A549 (cell line): ENCODE data around the gene VPS52. TPM values are rescaled to one million over a fixed set of nuclear protein-coding genes. Genes with fewer than 3 reads are reported as not detected.
A peak's percentile ranks its signal among the peaks of the same experiment; 100 is the strongest.

Experiments used
- ATAC-seq, 2 experiments: fragments of 200-7000 bp in 1 of 2; fragments of >200 bp in 1 of 2; cut with Nextera tagmentation in 1 of 2; cut with Tn5 transposase in 1 of 2; 3 replicates each; pipeline versions ENCODE4 v1.8.0 to v1.9.1; 2018 to 2020; ENCODE audit warnings: mild to moderate bottlenecking in 1 of 2, moderate library complexity in 1 of 2
- CTCF ChIA-PET: fragments of 300-600 bp; sonication (Branson Sonifier 250); formaldehyde crosslinking; extraction: SDS; loops from one replicate; lab custom pipeline; 2021; ENCODE audit warnings: antibody characterized with exemption, inconsistent platforms; lab: Yijun Ruan, JAX
- POLR2A ChIA-PET: fragments of 350-600 bp; formaldehyde crosslinking; extraction: SDS; loops from one replicate; lab custom pipeline; 2021; ENCODE audit warnings: antibody characterized with exemption, inconsistent platforms; lab: Yijun Ruan, JAX
- DNase-seq, 2 experiments: peaks; one replicate each; pipeline versions ENCODE4 v3.0.0 to v3.0.0-alpha.2; 2011 to 2016; ENCODE audit warnings: low read depth in 1 of 2, low spot score in 1 of 2
- FAIRE-seq: peaks from 2 replicates; lab custom pipeline; 2011; peaks lifted over from hg19 to GRCh38; lab: Jason Lieb, UNC
- H3K27ac ChIP-seq, 2 experiments: fragments of >200 bp; sonication (Bioruptor Twin); formaldehyde crosslinking; 3 replicates each; pipeline ENCODE4 v1.5.1; 2016 to 2017
- H3K4me1 ChIP-seq: fragments of >200 bp; sonication (Bioruptor Twin); formaldehyde crosslinking; 3 replicates; pipeline ENCODE4 v1.6.1; 2016
- H3K4me2 ChIP-seq: fragments of >200 bp; sonication (Bioruptor Twin); formaldehyde crosslinking; 3 replicates; pipeline ENCODE4 v1.6.1; 2016
- H3K4me3 ChIP-seq: fragments of >200 bp; sonication (Bioruptor Twin); formaldehyde crosslinking; 3 replicates; pipeline ENCODE4 v1.5.1; 2016
- H3K9me3 ChIP-seq: fragments of >200 bp; sonication (Bioruptor Twin); formaldehyde crosslinking; 3 replicates; pipeline ENCODE4 v1.6.1; 2016
- ATOH8 ChIP-seq: fragments of 250-450 bp; sonication (Bioruptor Pico); IDR thresholded peaks from 2 replicates; pipeline ENCODE4 v1.5.0; 2020; ENCODE audit warnings: low read depth, mild to moderate bottlenecking, moderate library complexity
- BHLHE40 ChIP-seq: IDR thresholded peaks from 2 replicates; pipeline ENCODE4 v1.6.1; 2012; ENCODE audit warnings: low read depth, low read length, inconsistent platforms
- CBX8 ChIP-seq: fragments of 200-600 bp; sonication (generic); IDR thresholded peaks from 2 replicates; pipeline ENCODE4 v1.6.1; 2016
- CEBPB ChIP-seq, 2 experiments: fragments of >200 bp in 1 of 2; sonication (Bioruptor Twin) in 1 of 2; formaldehyde crosslinking in 1 of 2; IDR thresholded peaks; 2 replicates each; pipeline ENCODE4 v1.6.1; 2012 to 2016
- CHD2 ChIP-seq: fragments of 150-350 bp; IDR thresholded peaks from 2 replicates; pipeline ENCODE4 v1.6.1; 2014; ENCODE audit warnings: low read length; ENCODE audit not compliant: partially characterized antibody
- EHF ChIP-seq: fragments of 250-450 bp; sonication (Bioruptor Pico); IDR thresholded peaks from 2 replicates; pipeline ENCODE4 v1.5.0; 2020; ENCODE audit warnings: mild to moderate bottlenecking
- EP300 ChIP-seq, 2 experiments: fragments of >200 bp; sonication (Bioruptor Twin); formaldehyde crosslinking; IDR thresholded peaks; 2 replicates in 1 of 2; 3 replicates in 1 of 2; pipeline ENCODE4 v1.6.1; 2016 to 2017
- GATA3 ChIP-seq: IDR thresholded peaks from 2 replicates; pipeline ENCODE4 v1.6.1; 2012; ENCODE audit warnings: borderline replicate concordance
- HEYL ChIP-seq: fragments of 250-450 bp; sonication (Bioruptor Pico); IDR thresholded peaks from 2 replicates; pipeline ENCODE4 v1.8.0; 2021; ENCODE audit warnings: mild to moderate bottlenecking, moderate library complexity
- HMGXB4 ChIP-seq: fragments of 250-450 bp; sonication (Bioruptor Pico); IDR thresholded peaks from 2 replicates; pipeline ENCODE4 v1.5.0; 2021; ENCODE audit warnings: mild to moderate bottlenecking, moderate library complexity, borderline replicate concordance
- MAFK ChIP-seq: fragments of 450-650 bp; IDR thresholded peaks from 2 replicates; pipeline ENCODE4 v1.6.1; 2014; ENCODE audit not compliant: partially characterized antibody
- MYC ChIP-seq: IDR thresholded peaks from 2 replicates; pipeline ENCODE4 v1.6.1; 2012; ENCODE audit warnings: mild to moderate bottlenecking, inconsistent platforms, low read length, improper control_type of control experiment, borderline replicate concordance
- NFE2L2 ChIP-seq: fragments of 150-350 bp; conservative IDR thresholded peaks from 2 replicates; pipeline ENCODE4 v1.6.1; 2014; ENCODE audit warnings: low read length
- PHF8 ChIP-seq: fragments of 200-600 bp; sonication (generic); IDR thresholded peaks from 2 replicates; pipeline ENCODE4 v1.6.1; 2016; ENCODE audit warnings: low read depth, mild to moderate bottlenecking, antibody characterized with exemption, moderate library complexity, borderline replicate concordance
- RAD21 ChIP-seq, 2 experiments: fragments of >200 bp in 1 of 2; sonication (Bioruptor Twin) in 1 of 2; formaldehyde crosslinking in 1 of 2; IDR thresholded peaks in 1 of 2; conservative IDR thresholded peaks in 1 of 2; 2 replicates in 1 of 2; 3 replicates in 1 of 2; pipeline ENCODE4 v1.6.1; 2012 to 2018; ENCODE audit warnings: inconsistent platforms in 1 of 2
- RNF2 ChIP-seq: fragments of 200-600 bp; sonication (generic); IDR thresholded peaks from 2 replicates; pipeline ENCODE4 v1.6.1; 2016; ENCODE audit warnings: low read depth, mild to moderate bottlenecking, antibody characterized with exemption, moderate library complexity, borderline replicate concordance
- ZFP36 ChIP-seq: fragments of 450-650 bp; IDR thresholded peaks from 2 replicates; pipeline ENCODE4 v1.6.1; 2014; ENCODE audit warnings: borderline replicate concordance; ENCODE audit not compliant: partially characterized antibody
- WGBS: methylation state at CpG from one replicate; pipeline ENCODE4 v1.1.6; 2017; ENCODE audit errors: missing lambda C conversion rate; 5-methylcytosine and 5-hydroxymethylcytosine counted together
- polyA plus RNA-seq, 4 experiments: library from polyadenylated mRNA; depleted of rRNA in 3 of 4; stranded (reverse); fragments of >200 nt; fragmentation: RNase III in 1 of 4; extraction: RNeasy Plus Mini Kit Qiagen cat#74134 plus additional on column Dnase treatment in 1 of 4; gene quantifications; 2 replicates in 3 of 4; 3 replicates in 1 of 4; pipeline ENCODE4 v1.2.3, GENCODE V29; 2011 to 2017

The VPS52 gene
- polyA plus RNA-seq, 2 of the 4 experiments (the other 2 are of a cell fraction) = 22.8 to 38.9 TPM

- no peak for TF ChIP-seq CEBPB (IDR thresholded peaks at IDR 0.05)
These were observed 22.6 kb upstream of the VPS52 start (continued) for GRCh38 chr6:33294086-33294823.

GRCh38 chr6:33292996-33293682 lies 21.5 kb upstream of the VPS52 start:
- H3K4me2 ChIP-seq = no peak overlapping the region
- WGBS = 90% methylated on average over 12 of the region's 16 CpGs
- no peak overlapping the region for H3K4me3 ChIP-seq
- ChIA-PET POLR2A (no interaction called here), CTCF (interaction anchor here (1.3 to 1.4 kb wide), 2 partner anchors 14 to 15 kb away, joined by 3 read pairs; no protein-coding TSS in a partner anchor)
- no peaks in the 10 kb centered on the region for H3K9me3 ChIP-seq
- no peak overlapping the region for H3K27ac ChIP-seq
- ATAC-seq = no peak
- TF ChIP-seq BHLHE40 = no peak
- no peak for TF ChIP-seq GATA3
- no peak for TF ChIP-seq HEYL (CRISPR knock-in tag)
- no peak for TF ChIP-seq PHF8
- TF ChIP-seq HMGXB4 (CRISPR knock-in tag) = no peak
- TF ChIP-seq RAD21 (conservative IDR thresholded peaks at IDR 0.05 in 1 of 2, IDR thresholded peaks at IDR 0.05 in 1 of 2) = no peak
- no peak for TF ChIP-seq ZFP36
- TF ChIP-seq EHF (CRISPR knock-in tag) = no peak
- no peak for TF ChIP-seq MAFK
- no peak for TF ChIP-seq MYC
- no peak for TF ChIP-seq EP300 (IDR thresholded peaks at IDR 0.05)
- TF ChIP-seq CBX8 = no peak
- TF ChIP-seq RNF2 = no peak
- TF ChIP-seq ATOH8 (CRISPR knock-in tag) = no peak
- TF ChIP-seq CHD2 = no peak
- H3K4me1 ChIP-seq = peaks cover 13% of the 10 kb centered on the region; the same call in 2 of the 3 replicates
- no peak for FAIRE-seq
- no peak for DNase-seq

- FAIRE-seq = no peak
- WGBS = 71% methylated on average over 6 of the region's 7 CpGs
- no peak for DNase-seq
These were observed 18.8 kb upstream of the VPS52 start for GRCh38 chr6:33290459-33290858.

More at GRCh38 chr6:33290459-33290858, 18.8 kb upstream of the VPS52 start:
- H3K27ac ChIP-seq = peak overlapping the region in 1 of 2 experiments; percentile 91; a peak in 1 of 6 replicates
- peak overlapping the region; percentile 81 for H3K4me3 ChIP-seq
- peak overlapping the region; percentile 91 for H3K4me2 ChIP-seq
- TF ChIP-seq NFE2L2 (no peak), HEYL (CRISPR knock-in tag) (no peak)
- TF ChIP-seq, all 56 proteins: peak for 0
- no peak for ATAC-seq
- no peaks in the 10 kb centered on the region for H3K9me3 ChIP-seq
- CTCF ChIA-PET = interaction anchor here (0.9 to 5.8 kb wide), 2 partner anchors 9 to 12 kb away, joined by 3 to 44 read pairs; partner anchors contain the start of gene B3GALT4
- H3K4me1 ChIP-seq = peaks cover 13% of the 10 kb centered on the region; the same call in 2 of the 3 replicates
- POLR2A ChIA-PET = no interaction called here
